ENCODE data around the gene RNH1.

The RNH1 gene

DNA sequence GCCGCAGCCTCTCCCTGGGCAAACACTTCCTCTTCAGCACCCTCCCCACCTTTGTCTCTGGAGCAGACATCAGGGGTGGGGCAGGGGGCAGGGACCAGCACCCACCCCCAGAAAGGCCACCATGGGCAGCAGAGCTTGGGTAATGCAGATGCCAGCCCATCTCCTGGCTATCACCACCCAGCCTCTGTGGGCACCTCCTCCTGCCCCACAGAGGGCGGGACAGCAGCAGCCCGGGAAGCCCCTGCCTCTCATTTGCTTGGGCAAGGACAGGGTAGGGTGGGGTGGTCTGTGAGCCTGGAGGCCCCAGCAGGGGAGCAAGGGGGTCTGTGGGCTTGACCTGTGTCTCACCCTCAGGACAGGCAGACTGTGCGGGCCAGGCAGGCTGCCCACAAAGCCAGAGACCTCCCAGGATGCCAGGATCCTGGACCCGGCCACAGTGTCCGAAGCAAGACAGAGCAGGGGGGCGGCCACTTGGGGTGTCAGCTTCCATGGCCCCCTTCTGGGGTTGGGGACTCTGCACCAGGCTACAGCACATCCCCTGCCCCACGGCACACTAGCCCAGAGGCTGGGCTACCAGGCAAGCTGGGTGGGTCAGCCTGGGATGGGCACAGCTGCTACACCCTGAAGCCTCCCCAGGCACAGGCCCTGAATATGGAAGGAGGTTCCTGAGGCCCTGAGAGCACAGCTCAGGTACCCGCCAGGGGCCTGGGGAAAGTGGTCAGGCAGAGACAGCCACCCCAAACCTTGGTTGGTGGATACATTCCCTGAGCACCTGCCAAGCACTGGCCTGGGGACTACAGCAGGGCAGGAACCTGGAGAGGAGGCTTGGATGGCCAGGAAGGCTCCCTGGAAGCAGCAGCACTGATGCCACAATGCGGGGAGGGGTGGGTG lies 4.5 kb downstream of the RNH1 start:
- Mint-ChIP-seq H3K9me3 (no peaks in the 10 kb centered on the region), H3K4me1 (peaks cover 27 to 63% of the 10 kb centered on the region in 2 donors), H3K36me3 (peaks cover 52 to 53% of the 10 kb centered on the region in 2 donors), H3K27me3 (peaks cover 0 to 4% of the 10 kb centered on the region in 2 donors), H3K27ac (peak overlapping the region; percentile 75), H3K4me3 (peak overlapping the region; percentile 51 to 52)
- DNase-seq (no peak), ATAC-seq (replicated peaks) (no peak)

DNA sequence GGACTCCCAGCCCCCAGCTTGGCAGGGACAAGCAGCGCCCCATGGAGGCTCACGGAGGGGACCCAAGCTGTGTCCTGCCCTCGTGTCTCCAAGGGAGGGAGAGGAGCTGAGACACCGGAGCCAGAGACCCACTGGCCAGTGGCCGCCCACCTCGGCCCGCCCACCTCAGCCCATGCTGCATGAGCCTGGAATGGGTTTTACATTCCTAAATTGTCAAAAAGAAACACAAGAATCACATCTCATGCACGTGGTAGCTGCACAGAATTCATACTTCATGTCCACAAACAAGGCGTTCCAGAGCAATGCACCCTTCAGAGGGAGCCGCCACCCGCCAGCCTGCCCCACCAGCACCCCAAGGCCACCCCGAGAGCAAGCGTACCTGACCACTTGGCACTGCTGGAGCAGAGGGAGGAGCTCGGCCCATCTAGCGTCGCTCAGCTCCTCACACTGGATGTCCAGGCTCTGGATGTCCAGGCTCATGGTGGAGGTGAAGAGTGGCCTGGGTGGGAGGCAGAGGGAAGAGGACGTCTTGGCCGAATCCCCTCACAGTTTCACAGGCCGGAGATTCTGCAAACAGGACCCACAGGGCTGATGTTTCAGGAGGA lies 5.3 kb downstream of the RNH1 start:
- peak overlapping the region; percentile 60 for H3K27ac Mint-ChIP-seq
- peaks cover 0 to 4% of the 10 kb centered on the region in 2 donors for H3K27me3 Mint-ChIP-seq
- H3K36me3 Mint-ChIP-seq: peaks cover 57 to 61% of the 10 kb centered on the region in 2 donors
- DNase-seq (no peak), ATAC-seq (replicated peaks) (no peak)
- no peaks in the 10 kb centered on the region for H3K9me3 Mint-ChIP-seq
- H3K4me1 Mint-ChIP-seq: peaks cover 31 to 65% of the 10 kb centered on the region in 2 donors
- no peak overlapping the region for H3K4me3 Mint-ChIP-seq

DNA sequence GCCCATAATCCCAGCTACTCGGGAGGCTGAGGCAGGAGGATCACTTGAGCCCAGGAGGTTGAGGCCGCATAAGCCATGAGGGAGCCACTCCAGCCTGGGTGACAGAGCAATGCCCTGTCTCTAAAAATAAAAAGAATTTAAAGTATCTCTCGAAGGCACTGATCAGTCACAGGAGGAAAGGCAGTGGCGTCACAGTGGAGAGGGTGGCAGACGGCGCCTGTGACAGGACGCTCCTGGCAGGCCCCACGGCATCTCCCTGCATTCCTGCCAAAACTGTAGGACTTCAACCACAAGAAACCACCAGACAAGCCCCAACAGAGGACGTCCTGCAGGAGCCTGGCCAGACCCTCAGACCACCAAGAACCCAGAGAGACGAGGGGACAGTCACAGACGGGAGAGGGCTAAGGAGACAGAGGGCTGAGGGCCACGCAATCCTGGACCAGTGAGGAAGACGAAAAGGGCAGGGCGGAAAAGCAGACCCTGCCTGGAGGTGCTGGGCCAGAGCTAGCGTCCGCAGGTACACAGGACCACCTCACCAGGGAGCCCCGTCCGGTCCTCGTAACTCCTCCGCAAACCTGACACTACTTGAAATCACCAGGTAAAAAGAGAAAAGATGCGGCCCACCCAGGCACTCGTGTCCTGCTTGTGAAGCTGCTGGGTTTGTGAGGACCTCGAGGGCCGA lies 5.9 kb downstream of the RNH1 start:
- Mint-ChIP-seq H3K36me3 (peaks cover 56 to 60% of the 10 kb centered on the region in 2 donors), H3K27ac (peak overlapping the region; percentile 62), H3K4me1 (peaks cover 30 to 59% of the 10 kb centered on the region in 2 donors), H3K4me3 (no peak overlapping the region), H3K9me3 (no peaks in the 10 kb centered on the region), H3K27me3 (peaks cover 0 to 4% of the 10 kb centered on the region in 2 donors)
- DNase-seq (no peak), ATAC-seq (replicated peaks) (no peak)

DNA sequence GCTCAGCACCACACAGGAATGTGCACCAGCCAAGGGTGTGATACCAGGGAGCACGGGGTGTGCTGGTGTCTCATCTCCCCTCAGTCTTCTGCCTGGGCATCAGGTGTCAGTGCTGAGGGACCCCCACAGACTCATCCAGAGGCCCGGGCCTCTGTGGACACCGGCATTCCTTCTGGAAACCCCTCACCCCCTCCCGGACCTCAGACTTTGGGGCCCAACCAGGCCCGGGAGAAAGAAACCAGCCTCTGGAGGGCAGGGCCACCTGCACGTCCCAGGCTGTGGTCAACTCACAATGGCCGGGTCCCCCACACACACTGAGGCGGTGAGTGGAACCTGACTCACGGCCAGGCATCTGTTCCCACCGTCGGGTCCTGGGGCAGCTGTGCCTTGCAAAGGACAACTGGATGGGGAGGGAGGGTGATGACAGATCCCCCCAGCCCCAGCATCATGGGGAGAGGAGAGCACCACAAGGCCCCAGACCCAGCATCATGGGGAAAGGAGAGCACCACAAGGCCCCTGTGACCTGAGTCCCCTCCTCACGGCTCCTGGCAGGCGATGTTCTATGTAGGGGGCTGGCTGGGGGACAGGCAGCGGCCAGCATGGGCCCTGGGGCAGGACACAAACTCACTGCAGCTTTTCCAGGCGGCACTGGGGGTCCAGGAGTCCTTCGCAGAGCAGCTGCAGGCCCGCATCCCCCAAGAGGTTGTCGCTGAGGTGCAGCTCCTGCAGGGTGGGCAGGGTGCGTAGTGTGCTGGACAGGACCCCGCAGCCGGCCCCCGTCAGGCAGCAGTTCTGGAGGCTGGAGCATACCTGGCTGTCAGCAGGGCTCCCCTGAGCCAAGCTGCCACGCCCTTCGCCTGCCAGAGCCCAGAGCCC lies 7.6 kb downstream of the RNH1 start:
- H3K27ac Mint-ChIP-seq: no peak overlapping the region
- peaks cover 0 to under 1% of the 10 kb centered on the region in 2 donors for H3K27me3 Mint-ChIP-seq
- no peak for DNase-seq
- H3K9me3 Mint-ChIP-seq: no peaks in the 10 kb centered on the region
- no peak for ATAC-seq (replicated peaks)
- peaks cover 60 to 67% of the 10 kb centered on the region in 2 donors for H3K36me3 Mint-ChIP-seq
- no peak overlapping the region for H3K4me3 Mint-ChIP-seq
- H3K4me1 Mint-ChIP-seq: peaks cover 22 to 45% of the 10 kb centered on the region in 2 donors

DNA sequence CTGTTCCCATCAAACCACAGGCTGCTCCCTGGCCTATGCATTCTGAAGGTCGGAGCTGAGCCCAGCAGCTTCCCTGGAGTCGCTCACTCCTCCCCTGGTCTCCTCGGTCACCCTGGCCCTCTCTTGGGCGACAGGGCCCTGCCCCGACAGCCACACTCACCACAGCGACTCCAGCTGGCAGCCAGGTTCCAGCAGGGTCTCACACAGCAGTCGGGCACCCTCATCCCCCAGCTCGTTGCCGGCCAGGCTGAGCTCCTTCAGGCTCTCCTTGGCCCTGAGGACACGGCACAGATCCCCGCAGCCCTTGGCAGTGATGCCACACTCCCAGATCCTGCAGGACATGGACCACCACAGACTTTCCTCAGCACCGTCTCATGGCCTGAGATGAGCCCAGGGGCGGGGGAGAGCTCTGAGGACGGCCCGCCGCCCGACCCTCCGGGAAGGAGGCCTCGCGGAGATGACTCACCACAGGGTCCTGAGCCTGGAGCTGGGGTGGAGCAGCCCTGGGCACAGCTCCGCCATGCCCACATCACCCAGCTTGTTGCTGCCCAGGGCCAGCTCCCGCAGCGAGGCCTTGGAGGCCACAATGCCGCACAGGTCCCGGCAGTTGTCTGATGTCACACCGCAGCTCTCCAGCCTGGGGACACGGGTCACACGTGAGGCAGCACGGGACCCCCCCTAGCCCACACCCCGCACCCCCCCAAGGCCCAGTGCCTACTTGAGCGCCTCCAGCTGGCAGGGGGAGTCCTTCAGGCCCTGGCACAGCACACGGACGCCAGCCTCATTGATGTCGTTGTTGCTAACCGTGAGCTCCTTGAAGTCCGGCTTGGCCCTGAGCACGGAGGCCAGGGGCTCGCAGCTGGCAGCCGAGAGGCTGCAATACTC lies 8.5 kb downstream of the RNH1 start:
- H3K27ac Mint-ChIP-seq: peak overlapping the region; percentile 81
- no peaks in the 10 kb centered on the region for H3K27me3 Mint-ChIP-seq
- DNase-seq (no peak), ATAC-seq (replicated peaks) (no peak)
- H3K9me3 Mint-ChIP-seq: no peaks in the 10 kb centered on the region
- H3K4me1 Mint-ChIP-seq: peaks cover 19 to 36% of the 10 kb centered on the region in 2 donors
- H3K4me3 Mint-ChIP-seq: no peak overlapping the region
- peaks cover 59 to 66% of the 10 kb centered on the region in 2 donors for H3K36me3 Mint-ChIP-seq

DNA sequence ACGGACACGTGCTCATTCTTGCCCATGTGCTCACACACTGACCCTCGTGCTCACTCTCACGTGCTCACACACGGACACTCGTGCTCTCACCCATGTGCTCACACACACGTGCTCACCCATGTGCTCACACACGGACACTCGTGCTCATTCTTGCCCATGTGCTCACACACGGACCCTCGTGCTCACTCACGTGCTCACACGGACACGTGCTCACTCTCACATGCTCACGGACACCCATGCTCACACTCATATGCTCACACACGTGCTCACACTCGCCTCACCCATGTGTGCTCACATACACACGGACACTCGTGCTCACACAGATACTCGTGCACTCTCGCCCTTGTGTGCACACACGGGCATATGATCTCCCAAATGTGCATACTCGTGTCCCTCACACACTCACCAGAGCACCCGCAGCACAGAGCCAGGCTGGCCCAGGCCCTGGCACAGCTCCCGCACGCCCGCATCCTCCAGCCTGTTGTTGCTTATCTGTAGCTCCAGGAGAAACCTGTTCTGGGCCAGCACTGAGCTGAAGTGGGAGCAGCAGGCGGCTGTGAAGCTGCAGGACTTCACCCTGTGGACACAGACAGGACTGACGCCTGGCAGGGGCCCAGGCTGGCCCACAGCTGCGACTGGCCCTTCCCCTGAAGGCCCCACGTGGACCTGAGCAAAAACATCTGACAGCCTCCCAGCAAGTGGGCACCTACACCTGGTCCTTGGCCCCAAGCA lies 9.3 kb downstream of the RNH1 start:
- H3K27ac Mint-ChIP-seq: peak overlapping the region; percentile 79
- peaks cover 59 to 70% of the 10 kb centered on the region in 2 donors for H3K36me3 Mint-ChIP-seq

DNA sequence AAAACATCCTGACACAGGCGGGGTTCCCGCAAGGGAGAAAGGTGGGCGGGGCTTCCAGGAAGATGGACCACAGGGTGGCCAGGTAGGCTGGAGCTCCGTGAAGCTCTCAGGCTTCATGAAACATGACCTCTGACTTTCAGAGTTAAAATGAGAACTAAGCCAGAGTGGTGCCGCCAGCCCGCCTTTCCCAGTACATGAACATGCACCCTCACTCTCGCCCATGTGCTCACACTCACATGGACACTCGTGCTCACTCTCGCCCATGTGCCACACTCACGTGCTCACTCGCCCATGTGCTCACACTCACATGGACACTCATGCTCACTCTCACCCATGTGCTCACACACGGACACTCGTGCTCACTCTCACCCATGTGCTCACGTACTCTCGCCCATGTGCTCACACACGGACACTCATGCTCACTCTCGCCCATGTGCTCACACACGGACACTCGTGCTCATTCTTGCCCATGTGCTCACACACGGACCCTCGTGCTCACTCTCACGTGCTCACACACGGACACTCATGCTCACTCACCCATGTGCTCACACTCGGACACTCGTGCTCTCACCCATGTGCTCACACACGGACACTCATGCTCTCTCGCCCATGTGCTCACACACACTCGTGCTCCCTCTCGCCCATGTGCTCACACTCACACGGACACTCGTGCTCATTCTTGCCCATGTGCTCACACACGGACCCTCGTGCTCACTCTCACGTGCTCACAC lies 10.0 kb downstream of the RNH1 start:
- H3K4me3 Mint-ChIP-seq: no peak overlapping the region

More for the DNA sequence above, 9.3 kb downstream of the RNH1 start:
- Mint-ChIP-seq H3K4me3 (no peak overlapping the region), H3K4me1 (peaks cover 15 to 28% of the 10 kb centered on the region in 2 donors), H3K9me3 (no peaks in the 10 kb centered on the region), H3K27me3 (no peaks in the 10 kb centered on the region)
- ATAC-seq (replicated peaks) (no peak), DNase-seq (no peak)

DNA sequence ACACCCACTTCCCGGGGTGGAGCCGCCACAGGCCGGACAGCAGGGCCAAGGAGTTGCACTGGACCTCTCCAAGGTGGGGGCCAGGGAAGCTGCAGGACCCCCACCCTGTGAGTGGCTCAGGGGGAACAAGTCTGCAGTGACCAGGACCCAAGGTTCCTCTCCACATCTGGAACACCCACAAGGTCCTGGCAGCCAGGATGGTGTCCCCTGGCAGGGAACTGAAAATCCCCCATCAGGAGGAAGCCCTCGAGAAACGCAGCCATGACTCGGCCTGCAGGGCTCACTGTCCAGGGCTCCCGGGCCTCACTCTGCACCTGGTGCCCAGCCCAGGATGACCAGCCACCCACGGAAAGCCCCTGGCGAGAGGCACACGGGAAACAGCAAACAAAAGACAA lies 11.5 kb downstream of the RNH1 start:
- H3K27me3 Mint-ChIP-seq: no peaks in the 10 kb centered on the region
- H3K36me3 Mint-ChIP-seq: peaks cover 62 to 69% of the 10 kb centered on the region in 2 donors
- no peak for DNase-seq
- H3K4me1 Mint-ChIP-seq: peaks cover 4 to 13% of the 10 kb centered on the region in 2 donors
- H3K4me3 Mint-ChIP-seq: no peak overlapping the region
- no peaks in the 10 kb centered on the region for H3K9me3 Mint-ChIP-seq
- no peak overlapping the region for H3K27ac Mint-ChIP-seq
- ATAC-seq (replicated peaks): no peak

More for the DNA sequence above, 10.0 kb downstream of the RNH1 start:
- Mint-ChIP-seq H3K36me3 (peaks cover 66 to 73% of the 10 kb centered on the region in 2 donors), H3K9me3 (no peaks in the 10 kb centered on the region), H3K4me1 (peaks cover 13 to 22% of the 10 kb centered on the region in 2 donors), H3K27ac (no peak overlapping the region), H3K27me3 (no peaks in the 10 kb centered on the region)
- DNase-seq (no peak), ATAC-seq (replicated peaks) (no peak)

DNA sequence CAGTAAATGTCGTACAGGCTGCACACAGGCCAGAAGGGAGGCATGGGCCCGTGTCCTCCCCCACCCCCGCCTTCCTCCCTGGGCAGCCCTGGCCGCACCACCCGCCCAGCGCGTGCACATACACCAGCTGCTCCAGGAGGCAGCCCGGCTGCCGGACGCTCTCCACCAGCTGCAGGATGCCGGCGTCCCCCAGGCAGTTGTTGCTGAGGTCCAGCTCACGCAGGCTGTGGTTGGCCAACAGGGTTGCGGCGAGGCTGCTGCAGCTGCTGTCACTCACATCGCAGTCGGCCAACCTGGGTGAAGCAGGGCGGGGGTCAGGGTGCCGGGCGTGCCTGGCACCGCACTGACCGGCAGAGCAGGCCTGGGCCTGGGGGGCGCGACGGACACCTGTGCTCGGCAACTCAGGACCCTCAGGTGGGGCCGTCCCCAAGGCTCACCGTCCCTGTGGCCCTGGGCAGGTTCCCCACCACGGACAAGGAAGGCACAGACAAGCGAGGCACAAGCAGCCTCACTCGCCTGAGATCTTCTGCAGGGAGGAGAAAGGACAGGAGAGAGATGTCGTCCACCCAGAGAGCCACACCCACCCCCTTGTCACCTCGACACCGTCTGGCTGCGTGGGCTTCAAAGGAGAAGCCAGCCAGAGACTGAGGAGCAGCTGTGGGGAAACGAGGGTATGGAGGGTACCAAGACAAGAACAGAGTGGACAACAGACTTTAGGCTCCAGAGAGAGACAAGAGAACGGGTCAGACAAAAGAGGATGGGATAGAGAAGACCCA lies 12.1 kb downstream of the RNH1 start:
- no peak overlapping the region for H3K4me3 Mint-ChIP-seq
- peak overlapping the region; percentile 87 for H3K27ac Mint-ChIP-seq
- DNase-seq (no peak), ATAC-seq (replicated peaks) (no peak)
- peaks cover 4 to 10% of the 10 kb centered on the region in 2 donors for H3K4me1 Mint-ChIP-seq
- H3K27me3 Mint-ChIP-seq: no peaks in the 10 kb centered on the region
- H3K9me3 Mint-ChIP-seq: no peaks in the 10 kb centered on the region
- H3K36me3 Mint-ChIP-seq: peaks cover 57 to 66% of the 10 kb centered on the region in 2 donors

DNA sequence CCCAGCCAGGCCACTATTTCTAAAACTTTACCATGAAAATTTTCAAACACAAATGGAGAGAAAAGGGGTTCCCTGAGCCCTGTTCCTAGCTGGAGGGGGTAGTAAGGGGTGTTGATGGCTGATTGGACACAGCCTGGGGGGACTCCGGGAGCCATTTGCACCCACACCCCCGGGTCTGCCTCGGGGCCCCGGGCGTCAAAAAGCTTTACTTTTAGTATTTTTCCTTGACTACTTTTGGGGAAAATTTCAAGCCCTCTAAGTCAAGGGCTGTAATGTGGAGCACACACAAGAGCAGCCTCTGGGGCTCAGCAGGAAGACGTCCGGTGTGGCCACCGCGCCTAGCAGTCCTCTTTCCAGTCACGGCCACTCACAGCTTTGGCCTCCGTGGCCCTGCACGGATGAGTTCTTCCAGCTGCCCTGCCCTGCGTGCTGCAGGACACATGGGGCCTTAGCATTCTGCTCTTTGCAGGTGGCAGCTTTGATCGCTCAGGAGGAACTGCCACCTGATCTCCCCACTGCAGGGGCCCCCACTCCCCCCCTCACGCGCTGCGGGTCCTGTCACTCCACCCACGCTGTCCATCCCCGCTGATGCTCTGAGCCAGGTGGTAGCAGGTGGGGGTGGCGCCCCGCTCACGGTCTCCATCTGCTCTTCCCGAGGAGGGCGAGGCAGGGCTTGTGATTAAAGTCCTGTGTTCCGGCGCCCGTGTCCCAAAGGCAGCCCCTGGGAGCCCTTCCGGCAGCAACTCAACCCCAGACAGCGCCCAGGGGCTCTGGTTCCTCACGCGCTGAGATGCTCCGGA lies 14.4 kb downstream of the RNH1 start:
- H3K36me3 Mint-ChIP-seq: peaks cover 45 to 56% of the 10 kb centered on the region in 2 donors
- peak overlapping the region; percentile 42 for H3K27ac Mint-ChIP-seq
- no peaks in the 10 kb centered on the region for H3K9me3 Mint-ChIP-seq
- H3K27me3 Mint-ChIP-seq: no peaks in the 10 kb centered on the region
- H3K4me1 Mint-ChIP-seq: peaks cover 4 to 7% of the 10 kb centered on the region in 2 donors
- H3K4me3 Mint-ChIP-seq: no peak overlapping the region
- ATAC-seq (replicated peaks) (peak in 1 of 2 donors; percentile 16), DNase-seq (no peak)

DNA sequence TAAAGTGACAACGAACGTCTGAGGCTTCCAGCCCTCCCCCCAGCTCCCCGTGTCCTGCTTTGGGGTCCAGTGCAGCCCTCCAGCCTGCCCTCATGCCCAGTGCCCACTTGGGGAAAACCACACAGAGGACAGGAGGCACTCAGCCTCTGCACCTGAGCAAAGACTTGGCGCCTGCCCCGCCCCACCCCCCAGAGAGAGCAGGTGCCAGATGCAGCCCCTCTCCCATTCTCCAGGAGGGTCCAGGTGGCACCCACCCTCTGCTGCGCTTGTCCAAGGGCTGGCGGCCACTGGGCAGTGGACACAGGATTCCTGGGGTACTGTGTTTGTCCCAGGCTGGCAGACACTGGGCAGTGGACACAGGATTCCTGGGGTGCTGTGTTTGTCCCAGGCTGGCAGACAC lies 15.7 kb downstream of the RNH1 start:
- Mint-ChIP-seq H3K9me3 (no peaks in the 10 kb centered on the region), H3K4me3 (no peak overlapping the region), H3K27ac (no peak overlapping the region), H3K4me1 (no peaks in the 10 kb centered on the region), H3K27me3 (no peaks in the 10 kb centered on the region), H3K36me3 (peaks cover 34 to 43% of the 10 kb centered on the region in 2 donors)
- DNase-seq: no peak
- ATAC-seq (replicated peaks): no peak

All from stimulated activated naive B cell treated with anti-CD40 and anti-IgM and Interleukin-4, amounts not matched to agents 10 μg/mL and 1 μg/mL and 100 μg/mL, for 72 hours (primary cell).